Parathyroid adenoma (tissue), 2 donors: ENCODE measurements around the gene DUSP12.

Experiments used
- H2AFZ ChIP-seq: fragments of 300-600 bp; sonication (generic); one replicate; pipeline ENCODE4 v1.7.0; 2017; ENCODE audit warnings: antibody characterized with exemption, mild to moderate bottlenecking
- H3K27ac ChIP-seq: fragments of 300-600 bp; sonication (generic); one replicate; pipeline ENCODE4 v1.7.0; 2017
- H3K27me3 ChIP-seq: fragments of 300-600 bp; sonication (generic); one replicate; pipeline ENCODE4 v1.7.0; 2017; ENCODE audit warnings: low read length; ENCODE audit not compliant: control insufficient read depth, insufficient read depth
- H3K36me3 ChIP-seq: fragments of 300-600 bp; sonication (generic); one replicate; pipeline ENCODE4 v1.7.0; 2017; ENCODE audit warnings: low read length; ENCODE audit not compliant: control insufficient read depth, insufficient read depth
- H3K4me1 ChIP-seq: fragments of 300-600 bp; sonication (generic); one replicate; pipeline ENCODE4 v1.7.0; 2017; ENCODE audit warnings: control low read depth
- H3K4me2 ChIP-seq: fragments of 300-600 bp; sonication (generic); one replicate; pipeline ENCODE4 v1.7.0; 2017; ENCODE audit warnings: low read length
- H3K4me3 ChIP-seq: fragments of 300-600 bp; sonication (generic); one replicate; pipeline ENCODE4 v1.7.0; 2017; ENCODE audit warnings: low read depth, low read length
- H3K79me2 ChIP-seq: fragments of 300-600 bp; sonication (generic); one replicate; pipeline ENCODE4 v1.7.0; 2017; ENCODE audit warnings: control low read depth
- H3K9ac ChIP-seq: fragments of 300-600 bp; sonication (generic); one replicate; pipeline ENCODE4 v1.7.0; 2017; ENCODE audit warnings: mild to moderate bottlenecking
- H3K9me3 ChIP-seq: fragments of 300-600 bp; sonication (generic); one replicate; pipeline ENCODE4 v1.7.0; 2017; ENCODE audit warnings: low read length; ENCODE audit not compliant: control insufficient read depth
- TF ChIP-seq, protein P1 (sequence below): fragments of 300-600 bp; sonication (generic); IDR thresholded peaks from one replicate; pipeline ENCODE4 v1.7.0; 2017; ENCODE audit warnings: antibody characterized with exemption, mild to moderate bottlenecking
- donor health status: primary hyperparathyroidism.

The DUSP12 gene

DNA sequence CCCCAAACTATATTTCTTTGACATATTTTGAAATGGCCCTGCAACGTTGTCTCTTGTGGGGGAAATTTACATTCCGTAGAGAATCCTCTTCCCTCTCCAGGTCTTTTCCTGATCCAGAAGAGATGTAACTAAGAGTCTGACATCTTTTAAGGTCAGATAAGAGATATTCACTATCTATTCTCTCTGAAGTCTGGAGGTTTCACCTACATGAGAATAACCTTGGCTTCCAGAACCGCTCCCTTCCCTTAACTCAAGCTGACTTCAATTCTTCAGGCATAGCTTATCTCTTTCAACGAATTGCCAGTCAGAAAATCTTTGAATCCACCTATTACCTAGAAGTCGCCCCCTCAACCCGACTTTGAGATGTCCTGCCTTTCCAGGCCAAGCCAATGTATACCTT, 18.3 kb upstream of the DUSP12 start:
- Histone ChIP-seq H3K27me3 (no peaks in the 10 kb centered on the region), H3K27ac (no peak overlapping the region), H3K4me2 (no peak overlapping the region), H3K36me3 (no peaks in the 10 kb centered on the region), H2AFZ (no peak overlapping the region), H3K4me3 (no peak overlapping the region), H3K4me1 (no peaks in the 10 kb centered on the region), H3K9ac (no peak overlapping the region), H3K9me3 (no peaks in the 10 kb centered on the region), H3K79me2 (no peaks in the 10 kb centered on the region)
- TF ChIP-seq, protein P1, sequence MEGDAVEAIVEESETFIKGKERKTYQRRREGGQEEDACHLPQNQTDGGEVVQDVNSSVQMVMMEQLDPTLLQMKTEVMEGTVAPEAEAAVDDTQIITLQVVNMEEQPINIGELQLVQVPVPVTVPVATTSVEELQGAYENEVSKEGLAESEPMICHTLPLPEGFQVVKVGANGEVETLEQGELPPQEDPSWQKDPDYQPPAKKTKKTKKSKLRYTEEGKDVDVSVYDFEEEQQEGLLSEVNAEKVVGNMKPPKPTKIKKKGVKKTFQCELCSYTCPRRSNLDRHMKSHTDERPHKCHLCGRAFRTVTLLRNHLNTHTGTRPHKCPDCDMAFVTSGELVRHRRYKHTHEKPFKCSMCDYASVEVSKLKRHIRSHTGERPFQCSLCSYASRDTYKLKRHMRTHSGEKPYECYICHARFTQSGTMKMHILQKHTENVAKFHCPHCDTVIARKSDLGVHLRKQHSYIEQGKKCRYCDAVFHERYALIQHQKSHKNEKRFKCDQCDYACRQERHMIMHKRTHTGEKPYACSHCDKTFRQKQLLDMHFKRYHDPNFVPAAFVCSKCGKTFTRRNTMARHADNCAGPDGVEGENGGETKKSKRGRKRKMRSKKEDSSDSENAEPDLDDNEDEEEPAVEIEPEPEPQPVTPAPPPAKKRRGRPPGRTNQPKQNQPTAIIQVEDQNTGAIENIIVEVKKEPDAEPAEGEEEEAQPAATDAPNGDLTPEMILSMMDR: no peak

DNA sequence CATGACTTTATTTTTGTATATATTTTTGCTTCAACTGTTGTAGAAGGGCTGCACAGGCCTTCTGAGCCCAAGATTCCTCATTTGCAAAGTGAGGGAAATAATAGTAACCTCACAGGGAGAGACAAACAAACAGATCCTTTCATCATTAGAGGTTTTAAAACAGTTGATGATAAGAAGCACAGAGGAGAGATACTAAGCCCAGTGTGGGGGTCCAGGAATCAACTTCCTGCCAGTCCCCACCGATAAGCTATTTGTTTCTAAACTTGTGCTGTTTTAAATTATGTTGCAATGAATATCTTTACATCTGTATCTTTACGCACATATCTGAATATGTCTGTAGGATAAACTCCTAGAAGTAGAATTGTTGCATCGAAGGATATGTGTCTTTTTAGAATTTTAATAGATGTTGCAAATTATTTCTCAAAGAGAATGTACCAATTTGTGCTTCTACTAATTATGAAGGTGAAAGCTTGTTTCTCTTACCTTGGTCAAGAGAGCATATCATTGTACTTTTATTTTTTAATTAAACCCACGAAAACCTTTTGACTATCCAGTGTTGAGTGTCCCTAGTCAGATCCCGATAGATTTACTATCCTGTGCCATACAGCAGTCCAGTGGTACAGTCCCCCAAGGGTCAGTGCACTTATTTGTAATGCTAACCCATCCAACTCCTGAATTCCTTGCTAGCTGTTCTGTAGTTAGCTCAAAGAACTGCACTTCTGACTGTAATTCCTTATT, 17.4 kb upstream of the DUSP12 start:
- no peaks in the 10 kb centered on the region for H3K36me3 ChIP-seq
- TF ChIP-seq, protein P1: no peak

DNA sequence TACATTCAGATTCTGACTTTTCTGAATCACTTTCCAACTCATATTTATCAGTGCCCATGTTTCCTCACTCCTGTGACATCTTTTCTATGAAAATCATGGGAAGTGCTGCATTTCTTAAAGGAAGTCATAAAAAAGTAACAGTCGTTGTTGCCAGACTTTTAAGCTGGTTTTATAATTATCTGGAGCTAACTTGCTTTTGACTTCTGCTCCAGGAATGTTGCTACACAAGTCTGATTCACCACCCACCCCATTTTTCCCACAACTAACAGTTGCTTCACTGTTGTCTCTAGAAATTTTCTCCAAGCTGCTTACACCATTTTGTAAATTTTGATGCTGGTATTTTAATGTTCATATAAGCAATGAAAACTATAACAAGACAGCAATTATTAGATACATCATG, 16.1 kb upstream of the DUSP12 start:
- H3K27me3 ChIP-seq: no peaks in the 10 kb centered on the region
- TF ChIP-seq, protein P1: no peak
- no peak overlapping the region for H3K9ac ChIP-seq
- no peaks in the 10 kb centered on the region for H3K79me2 ChIP-seq
- H3K36me3 ChIP-seq: no peaks in the 10 kb centered on the region
- H2AFZ ChIP-seq: no peak overlapping the region
- H3K4me3 ChIP-seq: no peak overlapping the region
- H3K27ac ChIP-seq: no peak overlapping the region
- H3K4me2 ChIP-seq: no peak overlapping the region
- no peaks in the 10 kb centered on the region for H3K4me1 ChIP-seq
- no peaks in the 10 kb centered on the region for H3K9me3 ChIP-seq

More for the DNA sequence above, 17.4 kb upstream of the DUSP12 start:
- Histone ChIP-seq H3K27me3 (no peaks in the 10 kb centered on the region), H3K79me2 (no peaks in the 10 kb centered on the region), H2AFZ (no peak overlapping the region), H3K4me1 (no peaks in the 10 kb centered on the region), H3K4me3 (no peak overlapping the region), H3K9ac (no peak overlapping the region), H3K27ac (no peak overlapping the region), H3K9me3 (no peaks in the 10 kb centered on the region), H3K4me2 (no peak overlapping the region)

DNA sequence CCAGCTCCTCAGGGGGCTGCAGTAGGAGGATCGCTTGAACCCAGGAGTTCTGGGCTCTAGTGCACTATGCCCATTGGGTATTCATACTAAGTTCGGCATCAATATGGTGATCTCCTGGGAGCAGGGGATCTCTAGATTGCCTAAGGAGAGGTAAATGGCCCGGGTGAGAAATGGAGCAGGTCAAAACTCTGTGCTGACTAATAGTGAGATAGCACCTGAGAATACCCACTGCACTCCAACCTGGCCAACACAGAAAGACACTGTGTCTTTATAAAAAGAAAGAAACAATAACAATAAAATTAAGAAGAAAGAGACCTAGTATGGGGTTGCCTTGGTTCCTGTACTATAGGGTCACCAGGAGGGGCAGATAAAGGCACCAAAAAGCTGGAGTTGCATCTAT, 13.7 kb upstream of the DUSP12 start:
- H3K9ac ChIP-seq: no peak overlapping the region

More for the DNA sequence above, 13.7 kb upstream of the DUSP12 start:
- H3K27ac ChIP-seq: no peak overlapping the region
- H3K4me2 ChIP-seq: no peak overlapping the region
- TF ChIP-seq, protein P1: no peak
- no peaks in the 10 kb centered on the region for H3K4me1 ChIP-seq
- no peaks in the 10 kb centered on the region for H3K36me3 ChIP-seq
- H3K9me3 ChIP-seq: no peaks in the 10 kb centered on the region
- no peak overlapping the region for H2AFZ ChIP-seq
- no peaks in the 10 kb centered on the region for H3K27me3 ChIP-seq
- H3K79me2 ChIP-seq: no peaks in the 10 kb centered on the region
- H3K4me3 ChIP-seq: no peak overlapping the region
